GOT3 (cell line): ENCODE data around the gene RTN4IP1.
"Not testable (repeated sequence)": the region's sequence is repeated elsewhere in the genome, so short reads cannot be mapped to it uniquely, and the experiment has no call there.

ENCODE experiments used
- DNase-seq: peaks from one replicate; lab custom pipeline; 2025; ENCODE audit warnings: mixed read lengths; lab: John Stamatoyannopoulos, UW

The RTN4IP1 gene

GRCh38 chr6:106579281-106579680 lies 50.0 kb downstream of the RTN4IP1 start:
- DNase-seq = no peak

- DNase-seq = no peak
These were observed 54.4 kb downstream of the RTN4IP1 start for GRCh38 chr6:106574741-106575458.

DNA sequence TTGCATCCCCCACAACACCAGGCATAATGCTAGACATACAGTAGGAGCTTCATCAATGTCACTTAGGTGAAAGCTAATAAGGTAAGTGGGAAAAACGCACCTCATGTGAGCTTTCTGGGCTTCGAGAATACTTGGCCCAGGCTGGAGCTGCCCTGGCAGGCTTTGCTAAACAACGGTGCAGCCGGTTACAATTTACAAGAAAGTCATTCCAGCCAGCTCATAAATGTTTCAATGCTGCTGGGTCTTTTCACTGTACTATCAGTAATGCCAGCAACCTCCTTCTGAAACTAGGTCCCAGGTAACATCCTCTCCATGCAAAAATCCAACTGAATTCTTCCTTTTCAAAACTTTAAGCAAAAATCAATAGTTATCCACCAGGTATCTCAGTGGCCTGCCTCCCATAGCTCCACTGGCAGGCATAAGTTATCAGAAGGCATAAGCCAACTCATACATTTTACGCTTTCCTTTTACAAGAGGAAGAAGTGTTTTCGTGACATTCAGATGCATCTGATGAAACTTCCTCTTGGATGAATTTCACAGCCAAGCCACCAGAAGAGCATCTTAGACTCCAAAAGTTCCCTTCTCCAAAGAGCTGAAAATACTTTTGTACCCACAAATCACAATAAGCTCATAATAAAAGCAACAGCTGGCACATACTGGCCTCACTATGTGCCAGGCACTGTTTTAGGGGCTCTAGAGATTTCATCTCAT lies 56.3 kb downstream of the RTN4IP1 start:
- no peak for DNase-seq

- DNase-seq = no peak
These were observed 56.9 kb downstream of the RTN4IP1 start for GRCh38 chr6:106572436-106572835.

GRCh38 chr6:106569428-106569827 lies 59.9 kb downstream of the RTN4IP1 start:
- DNase-seq = no peak

GRCh38 chr6:106568530-106568929 lies 60.8 kb downstream of the RTN4IP1 start:
- no peak for DNase-seq

- no peak for DNase-seq
These were observed 64.8 kb downstream of the RTN4IP1 start for GRCh38 chr6:106564476-106564875.

DNA sequence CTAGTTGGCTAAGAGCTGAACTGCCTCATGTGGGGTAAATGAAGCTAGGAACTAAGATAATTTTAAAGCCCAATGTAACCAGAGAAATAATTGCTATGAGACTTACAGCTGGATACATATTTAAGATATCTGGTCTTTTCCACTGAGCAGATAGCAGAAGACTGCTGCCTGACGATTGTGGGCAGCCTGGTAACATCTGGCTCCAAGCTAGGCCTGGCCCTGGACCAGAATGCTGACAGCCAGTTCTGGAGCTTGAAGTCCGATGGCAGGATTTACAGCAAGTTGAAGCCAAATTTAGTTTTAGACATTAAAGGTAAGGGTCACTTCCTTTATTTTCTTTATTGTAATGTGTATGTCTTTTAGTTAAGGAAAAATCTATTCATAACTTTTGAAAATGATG lies 65.7 kb downstream of the RTN4IP1 start:
- DNase-seq = no peak

- no peak for DNase-seq
These were observed 67.5 kb downstream of the RTN4IP1 start for GRCh38 chr6:106561686-106562405.

DNA sequence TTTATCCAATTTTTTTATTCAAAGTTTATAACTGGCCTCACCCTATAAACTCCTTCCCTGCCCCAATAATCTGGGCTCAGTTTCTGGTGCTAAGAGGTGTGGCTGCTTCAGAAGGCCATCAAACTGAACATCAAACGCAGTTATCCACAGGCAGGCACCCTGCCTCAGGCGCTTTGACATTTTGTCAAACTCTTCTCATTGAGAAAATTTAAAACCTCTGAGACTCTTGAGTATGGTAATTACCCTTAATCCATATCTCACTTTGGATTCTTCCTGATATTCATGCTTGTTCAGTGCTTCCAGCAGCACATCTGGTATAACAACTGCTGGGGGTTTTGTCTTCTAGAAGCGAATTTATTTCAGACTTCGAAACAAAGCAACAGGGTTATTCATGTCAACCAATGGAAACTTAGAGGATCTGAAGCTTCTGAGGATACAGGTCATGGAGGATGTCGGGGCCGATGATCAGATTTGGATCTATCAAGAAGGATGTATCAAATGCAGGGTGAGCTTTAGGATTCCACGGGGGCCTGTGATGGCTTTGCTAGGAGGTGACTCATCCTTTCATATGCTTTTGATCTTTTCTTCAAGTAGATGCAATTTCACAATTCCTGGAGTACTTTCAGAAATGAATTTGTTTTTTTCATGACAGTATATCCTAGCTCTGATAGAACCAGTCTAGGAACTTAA lies 68.2 kb downstream of the RTN4IP1 start:
- no peak for DNase-seq

GRCh38 chr6:106559659-106560058 lies 69.6 kb downstream of the RTN4IP1 start:
- not testable (repeated sequence) for DNase-seq

DNA sequence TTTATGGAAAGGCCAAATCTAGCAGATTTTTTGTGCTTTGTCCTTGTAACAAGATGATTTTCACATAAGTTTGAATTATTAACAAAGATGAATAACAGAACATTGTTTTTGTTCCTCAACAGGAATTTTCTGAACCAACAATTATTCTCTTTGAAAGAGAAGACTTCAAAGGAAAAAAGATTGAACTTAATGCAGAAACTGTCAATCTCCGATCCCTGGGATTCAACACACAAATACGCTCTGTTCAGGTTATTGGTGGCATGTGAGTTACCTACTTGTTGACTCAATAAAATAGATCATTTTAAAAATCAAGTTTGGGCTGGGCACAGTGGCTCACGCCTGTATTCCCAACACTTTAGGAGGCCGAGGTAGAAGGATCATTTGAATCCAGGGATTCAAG lies 70.9 kb downstream of the RTN4IP1 start:
- no peak for DNase-seq

- no peak for DNase-seq
These were observed 71.5 kb downstream of the RTN4IP1 start for GRCh38 chr6:106557837-106558236.

- DNase-seq = no peak
These were observed 72.8 kb downstream of the RTN4IP1 start for GRCh38 chr6:106556368-106556960.

GRCh38 chr6:106555767-106556166 lies 73.5 kb downstream of the RTN4IP1 start:
- no peak for DNase-seq

DNA sequence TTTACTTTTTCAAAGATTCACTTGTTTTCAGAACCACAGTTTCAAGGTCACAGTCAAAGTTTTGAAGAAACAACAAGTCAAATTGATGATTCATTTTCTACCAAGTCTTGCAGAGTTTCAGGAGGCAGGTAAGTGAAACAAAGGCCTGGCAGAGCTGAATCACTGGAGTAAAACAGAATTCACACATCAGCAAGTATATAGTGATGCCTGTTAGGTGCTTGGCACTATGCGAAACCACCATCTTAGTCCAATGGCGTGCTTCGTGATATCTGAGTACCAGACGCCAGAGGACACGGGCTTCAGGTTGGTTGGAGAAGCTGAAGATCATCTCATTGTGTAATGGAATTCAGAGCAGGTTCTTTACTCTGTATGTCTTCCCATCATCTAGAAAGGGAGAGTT lies 75.9 kb downstream of the RTN4IP1 start:
- DNase-seq = no peak

DNA sequence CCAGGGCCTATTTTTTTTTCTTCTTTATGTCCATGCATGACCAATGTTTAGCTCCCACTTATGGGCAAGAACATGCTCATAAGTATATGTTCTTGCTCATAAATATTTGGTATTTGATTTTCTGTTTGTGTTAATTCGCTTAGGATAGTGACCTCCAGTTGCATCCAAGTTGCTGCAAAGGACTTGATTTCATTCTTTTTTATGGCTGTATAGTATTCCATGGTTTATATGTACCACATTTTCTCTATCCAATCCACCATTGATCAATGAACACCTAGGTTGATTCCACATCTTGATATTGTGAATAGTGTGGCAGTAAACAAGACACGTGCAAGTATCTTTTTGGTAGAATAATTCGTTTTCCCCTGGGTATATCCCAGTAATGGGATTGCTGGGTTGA lies 78.1 kb downstream of the RTN4IP1 start:
- no peak for DNase-seq

DNA sequence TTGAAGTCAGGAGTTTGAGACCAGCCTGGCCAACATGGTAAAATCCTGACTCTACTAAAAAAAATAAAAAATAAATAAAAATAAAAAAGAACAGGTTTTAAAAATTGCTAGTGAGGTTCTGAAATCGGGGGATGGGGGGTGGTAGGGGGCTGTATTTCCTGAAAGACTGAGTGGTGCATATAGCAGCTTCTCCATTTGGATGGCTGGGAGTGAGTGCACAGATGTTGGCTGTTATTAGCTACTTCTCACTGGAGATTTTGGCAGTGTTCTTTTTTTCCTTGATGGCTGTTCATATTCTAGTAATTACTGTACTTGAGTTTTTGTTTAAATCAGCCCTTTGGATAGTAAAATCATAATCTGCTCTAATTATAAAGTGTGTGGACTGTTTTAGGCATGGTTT lies 79.8 kb downstream of the RTN4IP1 start:
- no peak for DNase-seq

DNA sequence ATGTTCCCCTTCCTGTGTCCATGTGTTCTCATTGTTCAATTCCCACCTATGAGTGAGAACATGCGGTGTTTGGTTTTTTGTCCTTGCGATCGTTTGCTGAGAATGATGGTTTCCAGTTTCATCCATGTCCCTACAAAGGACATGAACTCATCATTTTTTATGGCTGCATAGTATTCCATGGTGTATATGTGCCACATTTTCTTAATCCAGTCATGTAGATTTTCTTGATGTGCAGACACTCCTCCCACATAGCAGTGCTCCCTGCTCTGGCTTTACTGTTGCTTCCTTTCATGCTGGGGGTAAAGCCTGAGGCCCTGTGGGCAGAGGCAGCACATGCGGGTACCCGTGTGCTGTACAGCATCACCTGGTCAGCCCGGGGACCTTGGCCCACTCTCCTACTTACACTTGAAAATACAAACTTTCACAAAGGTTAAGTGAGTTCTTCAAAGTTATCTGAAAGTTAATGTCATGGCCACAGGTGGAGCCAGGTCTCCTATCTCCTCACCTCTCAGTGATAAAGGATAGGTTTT lies 80.3 kb downstream of the RTN4IP1 start:
- DNase-seq = not testable (repeated sequence)

DNA sequence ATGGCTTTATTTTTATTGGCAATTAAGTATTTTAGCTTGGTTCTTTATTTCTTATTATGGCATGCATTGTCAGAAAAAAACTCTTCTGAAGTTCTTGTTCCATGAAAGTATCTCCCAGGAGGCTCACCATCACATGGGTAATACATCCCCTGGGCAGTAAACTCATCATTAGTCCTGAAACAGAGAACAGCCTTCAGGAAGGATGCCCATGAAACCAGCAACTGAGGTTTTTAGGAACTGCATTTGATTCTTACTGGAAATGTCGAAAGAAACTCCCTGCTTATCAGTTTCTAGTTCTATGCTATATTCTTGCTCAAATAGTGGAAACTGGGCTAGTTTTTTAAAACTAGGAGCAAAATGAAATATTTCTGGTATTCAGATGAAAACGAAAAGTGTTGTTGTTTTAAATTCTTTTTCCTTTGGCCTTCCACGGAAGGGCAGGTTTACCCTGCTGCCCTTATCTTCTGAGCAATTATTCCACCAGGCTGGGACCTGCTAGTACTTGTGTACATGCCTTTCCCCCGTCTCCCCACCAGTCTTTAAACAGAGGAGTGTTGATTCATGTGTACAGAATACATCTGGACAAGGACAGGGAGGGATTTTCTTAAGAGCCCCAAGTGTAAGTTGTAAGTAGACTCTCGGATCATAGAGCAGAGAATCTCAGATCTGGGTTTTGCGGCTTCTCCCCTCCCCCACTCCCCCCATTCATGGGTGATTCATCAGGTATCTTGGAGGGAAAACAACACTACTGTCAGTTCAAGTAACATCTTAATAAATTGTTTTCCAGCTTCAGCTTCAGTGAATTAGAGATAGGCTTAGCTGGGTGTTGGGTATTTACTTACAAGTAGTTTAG lies 81.5 kb downstream of the RTN4IP1 start:
- no peak for DNase-seq
